Neural cell (in vitro differentiated cells): ENCODE results near the gene MRTFA. TPM values are rescaled to one million over a fixed set of nuclear protein-coding genes. Genes with fewer than 3 reads are reported as not detected.

Experiments used
- H2AFZ ChIP-seq: fragments of 200-600, 300-800 bp; sonication (generic), shearing (Covaris generic); 2 replicates; pipeline ENCODE4 v1.6.0; 2014; ENCODE audit warnings: low read depth, mild to moderate bottlenecking, antibody characterized with exemption, low read length, moderate library complexity
- H3F3A ChIP-seq: fragments of 200-600 bp; shearing (Covaris generic); 2 replicates; pipeline ENCODE4 v1.6.1; 2016; ENCODE audit warnings: mild to moderate bottlenecking, moderate library complexity, mixed read lengths, antibody characterized with exemption, low read length; ENCODE audit not compliant: insufficient read depth, poor library complexity, severe bottlenecking
- H3K27ac ChIP-seq: fragments of 200-600, 300-800 bp; sonication (generic), shearing (Covaris generic); 2 replicates; pipeline ENCODE4 v1.5.1; 2014; ENCODE audit warnings: mild to moderate bottlenecking, low read length, moderate library complexity
- H3K27me3 ChIP-seq: fragments of 300-800, 200-600 bp; sonication (generic), shearing (Covaris generic); 2 replicates; pipeline ENCODE4 v1.6.0; 2014; ENCODE audit warnings: mild to moderate bottlenecking, low read depth, low read length, moderate library complexity; ENCODE audit not compliant: insufficient read depth
- H3K36me3 ChIP-seq: fragments of 300-800, 200-600 bp; sonication (generic), shearing (Covaris generic); 2 replicates; pipeline ENCODE4 v1.5.1; 2014; ENCODE audit warnings: mild to moderate bottlenecking, antibody characterized with exemption, low read length, moderate library complexity; ENCODE audit not compliant: insufficient read depth
- H3K4me2 ChIP-seq: fragments of 300-800, 200-600 bp; sonication (generic), shearing (Covaris generic); 2 replicates; pipeline ENCODE4 v1.6.0; 2014; ENCODE audit warnings: mild to moderate bottlenecking, low read length
- H3K4me3 ChIP-seq: fragments of 300-800, 200-600 bp; sonication (generic), shearing (Covaris generic); 2 replicates; pipeline ENCODE4 v1.5.1; 2014; ENCODE audit warnings: mild to moderate bottlenecking, low read length, moderate library complexity
- H3K79me2 ChIP-seq: fragments of 200-600 bp; shearing (Covaris generic); replicated peaks from 2 replicates; pipeline ENCODE4 v1.6.0; 2014; ENCODE audit warnings: mild to moderate bottlenecking, low read length, moderate library complexity; ENCODE audit not compliant: insufficient read depth
- H3K9ac ChIP-seq: fragments of 300-800, 200-600 bp; sonication (generic), shearing (Covaris generic); 2 replicates; pipeline ENCODE4 v1.6.1; 2016; ENCODE audit warnings: mild to moderate bottlenecking, low read length, mixed read lengths
- H3K9me2 ChIP-seq: fragments of 200-600 bp; shearing (Covaris generic); 2 replicates; pipeline ENCODE4 v1.6.1; 2016; ENCODE audit warnings: mild to moderate bottlenecking, low read length, mixed read lengths; ENCODE audit not compliant: insufficient read depth
- H3K9me3 ChIP-seq: fragments of 200-600, 300-800 bp; sonication (generic), shearing (Covaris generic); 2 replicates; pipeline ENCODE4 v1.6.1; 2016; ENCODE audit warnings: mild to moderate bottlenecking, mixed run types, low read length, moderate library complexity, mixed read lengths
- H4K20me1 ChIP-seq: fragments of 200-600 bp; shearing (Covaris generic); 2 replicates; pipeline ENCODE4 v1.6.1; 2016; ENCODE audit warnings: mild to moderate bottlenecking, mixed run types; ENCODE audit not compliant: insufficient read depth
- CTCF ChIP-seq: fragments of 450-650 bp; IDR thresholded peaks from 2 replicates; pipeline ENCODE4 v1.5.1; 2014; ENCODE audit warnings: antibody characterized with exemption, mild to moderate bottlenecking, moderate library complexity; ENCODE audit not compliant: poor library complexity, severe bottlenecking
- EP300 ChIP-seq: fragments of 450-650 bp; conservative IDR thresholded peaks from 2 replicates; pipeline ENCODE4 v1.6.1; 2014; ENCODE audit warnings: antibody characterized with exemption, mild to moderate bottlenecking, moderate library complexity; ENCODE audit not compliant: poor library complexity, severe bottlenecking
- EZH2 ChIP-seq: fragments of 200-600, 300-800 bp; shearing (Covaris generic), sonication (generic); IDR thresholded peaks from 2 replicates; pipeline ENCODE4 v1.6.1; 2014; ENCODE audit warnings: antibody characterized with exemption, low read length, borderline replicate concordance, mild to moderate bottlenecking; ENCODE audit not compliant: insufficient read depth, poor library complexity, severe bottlenecking
- MXI1 ChIP-seq: fragments of 450-650 bp; conservative IDR thresholded peaks from 2 replicates; pipeline ENCODE4 v1.6.1; 2014; ENCODE audit warnings: antibody characterized with exemption, mild to moderate bottlenecking; ENCODE audit not compliant: poor library complexity, severe bottlenecking
- POLR2AphosphoS5 ChIP-seq: IDR thresholded peaks from 2 replicates; pipeline ENCODE4 v1.6.1; 2012
- RAD21 ChIP-seq: fragments of 450-650 bp; conservative IDR thresholded peaks from 2 replicates; pipeline ENCODE4 v1.6.1; 2014; ENCODE audit warnings: antibody characterized with exemption, mild to moderate bottlenecking, moderate library complexity
- SMC3 ChIP-seq: fragments of 450-650 bp; conservative IDR thresholded peaks from 2 replicates; pipeline ENCODE4 v1.6.1; 2014; ENCODE audit warnings: antibody characterized with exemption, mild to moderate bottlenecking, moderate library complexity; ENCODE audit not compliant: poor library complexity
- polyA plus RNA-seq: library from polyadenylated mRNA; depleted of rRNA; stranded (reverse); fragments of >200 nt; gene quantifications from 2 replicates; pipeline ENCODE4 v1.2.3, GENCODE V29; 2014
- TF ChIP-seq, protein P1 (sequence below): IDR thresholded peaks from 2 replicates; pipeline ENCODE4 v1.6.1; 2012; ENCODE audit warnings: borderline replicate concordance

The MRTFA gene
- polyA plus RNA-seq, 1 donor from 2014 or later, result 19.3 TPM

GRCh38 chr22:40635043-40635939, 1.2 kb downstream of the MRTFA start:
- TF ChIP-seq, protein P1, sequence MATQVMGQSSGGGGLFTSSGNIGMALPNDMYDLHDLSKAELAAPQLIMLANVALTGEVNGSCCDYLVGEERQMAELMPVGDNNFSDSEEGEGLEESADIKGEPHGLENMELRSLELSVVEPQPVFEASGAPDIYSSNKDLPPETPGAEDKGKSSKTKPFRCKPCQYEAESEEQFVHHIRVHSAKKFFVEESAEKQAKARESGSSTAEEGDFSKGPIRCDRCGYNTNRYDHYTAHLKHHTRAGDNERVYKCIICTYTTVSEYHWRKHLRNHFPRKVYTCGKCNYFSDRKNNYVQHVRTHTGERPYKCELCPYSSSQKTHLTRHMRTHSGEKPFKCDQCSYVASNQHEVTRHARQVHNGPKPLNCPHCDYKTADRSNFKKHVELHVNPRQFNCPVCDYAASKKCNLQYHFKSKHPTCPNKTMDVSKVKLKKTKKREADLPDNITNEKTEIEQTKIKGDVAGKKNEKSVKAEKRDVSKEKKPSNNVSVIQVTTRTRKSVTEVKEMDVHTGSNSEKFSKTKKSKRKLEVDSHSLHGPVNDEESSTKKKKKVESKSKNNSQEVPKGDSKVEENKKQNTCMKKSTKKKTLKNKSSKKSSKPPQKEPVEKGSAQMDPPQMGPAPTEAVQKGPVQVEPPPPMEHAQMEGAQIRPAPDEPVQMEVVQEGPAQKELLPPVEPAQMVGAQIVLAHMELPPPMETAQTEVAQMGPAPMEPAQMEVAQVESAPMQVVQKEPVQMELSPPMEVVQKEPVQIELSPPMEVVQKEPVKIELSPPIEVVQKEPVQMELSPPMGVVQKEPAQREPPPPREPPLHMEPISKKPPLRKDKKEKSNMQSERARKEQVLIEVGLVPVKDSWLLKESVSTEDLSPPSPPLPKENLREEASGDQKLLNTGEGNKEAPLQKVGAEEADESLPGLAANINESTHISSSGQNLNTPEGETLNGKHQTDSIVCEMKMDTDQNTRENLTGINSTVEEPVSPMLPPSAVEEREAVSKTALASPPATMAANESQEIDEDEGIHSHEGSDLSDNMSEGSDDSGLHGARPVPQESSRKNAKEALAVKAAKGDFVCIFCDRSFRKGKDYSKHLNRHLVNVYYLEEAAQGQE, result no peak
- peak; percentile 16 for TF ChIP-seq SMC3
- no peaks in the 10 kb centered on the region for H3K36me3 ChIP-seq
- H3F3A ChIP-seq, result no peaks in the 10 kb centered on the region
- no peak overlapping the region for H2AFZ ChIP-seq
- no peaks in the 10 kb centered on the region for H4K20me1 ChIP-seq
- peaks cover 56% of the 10 kb centered on the region for H3K79me2 ChIP-seq
- no peaks in the 10 kb centered on the region for H3K9me2 ChIP-seq
- no peaks in the 10 kb centered on the region for H3K9me3 ChIP-seq
- H3K9ac ChIP-seq, result peak overlapping the region; percentile 94
- peak overlapping the region; percentile 78 for H3K4me3 ChIP-seq
- peak overlapping the region; percentile 83 for H3K4me2 ChIP-seq
- no peaks in the 10 kb centered on the region for H3K27me3 ChIP-seq
- peak overlapping the region; percentile 91 for H3K27ac ChIP-seq

DNA sequence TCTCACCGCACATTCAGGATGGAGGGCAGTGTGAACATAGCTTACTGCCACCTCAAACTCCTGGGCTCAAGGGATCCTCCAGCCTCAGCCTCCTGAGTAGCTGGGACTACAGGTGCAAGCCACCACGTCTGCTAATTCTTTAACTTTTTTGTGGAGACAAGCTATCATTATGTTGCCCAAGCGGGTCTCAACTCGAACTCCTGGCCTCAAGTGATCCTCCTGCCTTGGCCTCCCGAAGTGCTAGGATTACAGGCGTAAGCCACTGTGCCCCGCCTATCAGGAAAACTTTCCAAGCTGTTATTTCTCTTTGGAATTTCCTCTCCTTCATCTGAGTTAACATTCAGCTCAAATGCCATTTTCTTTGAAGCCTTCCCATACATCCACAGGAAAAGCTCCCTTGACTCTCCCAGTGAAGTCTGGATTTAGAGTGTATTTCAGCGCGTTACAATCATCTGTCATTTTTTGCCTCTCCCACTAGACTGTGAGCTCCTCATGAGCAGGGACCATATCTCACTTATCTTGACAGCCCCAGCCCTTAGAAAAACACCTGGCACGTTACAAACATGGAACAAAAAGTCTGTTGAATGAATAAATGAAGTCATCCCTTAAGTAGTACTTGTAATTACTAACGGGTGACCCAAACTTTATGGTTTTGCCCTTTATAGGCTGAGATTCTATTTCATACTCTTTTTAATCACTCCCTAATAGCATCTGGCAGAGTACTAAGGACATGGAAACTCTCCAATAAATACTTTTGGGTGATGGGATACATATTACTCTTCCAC, 2.2 kb downstream of the MRTFA start:
- H3K27me3 ChIP-seq, result no peaks in the 10 kb centered on the region
- TF ChIP-seq MXI1 (no peak), RAD21 (no peak), CTCF (no peak), SMC3 (no peak), EZH2 (no peak), EP300 (no peak), POLR2AphosphoS5 (no peak)
- TF ChIP-seq, protein P1, result no peak
- peaks cover 62% of the 10 kb centered on the region for H3K79me2 ChIP-seq
- H3K27ac ChIP-seq, result no peak overlapping the region
- no peaks in the 10 kb centered on the region for H4K20me1 ChIP-seq
- H3K4me3 ChIP-seq, result peak overlapping the region; percentile 78
- H3K36me3 ChIP-seq, result no peaks in the 10 kb centered on the region
- H3K9ac ChIP-seq, result no peak overlapping the region
- H3K9me3 ChIP-seq, result no peaks in the 10 kb centered on the region
- no peaks in the 10 kb centered on the region for H3F3A ChIP-seq
- H2AFZ ChIP-seq, result no peak overlapping the region
- H3K4me2 ChIP-seq, result peak overlapping the region; percentile 83
- no peaks in the 10 kb centered on the region for H3K9me2 ChIP-seq
